Caco-2 (cell line): ENCODE measurements around the gene FCHSD2. TPM values are rescaled to one million over a fixed set of nuclear protein-coding genes. Genes with fewer than 3 reads are reported as not detected.

ENCODE experiments used
- BruUV-seq: library from RNA; stranded (reverse); fragments of 400-500 nt; replicated peaks from 2 replicates; lab custom pipeline; 2021; lab: Mats Ljungman, UMichigan
- CTCF ChIA-PET: fragments of 300-600 bp; sonication (Branson Sonifier 250); formaldehyde crosslinking; loops from one replicate; lab custom pipeline; 2022; ENCODE audit warnings: antibody characterized with exemption; lab: Charles Lee
- POLR2A ChIA-PET: fragments of 300-600 bp; sonication (Branson Sonifier 250); formaldehyde crosslinking; loops from one replicate; lab custom pipeline; 2022; ENCODE audit warnings: antibody characterized with exemption; lab: Charles Lee
- DNase-seq, 2 experiments: peaks; one replicate each; pipeline versions ENCODE4 v3.0.0 to v3.0.0-alpha.2; 2020 to 2022
- H3K27me3 ChIP-seq: replicated peaks from 2 replicates; pipeline ENCODE4 v1.6.0; 2011; ENCODE audit warnings: low read length; ENCODE audit not compliant: control insufficient read depth, insufficient read depth
- H3K36me3 ChIP-seq: 2 replicates; pipeline ENCODE4 v1.5.1; 2011; ENCODE audit warnings: low read length; ENCODE audit not compliant: control insufficient read depth, insufficient read depth
- H3K4me1 ChIP-seq: fragments of 250-450 bp; sonication (Bioruptor Pico); 2 replicates; pipeline ENCODE4 v1.5.1; 2020; ENCODE audit warnings: mild to moderate bottlenecking
- H3K4me3 ChIP-seq: 2 replicates; pipeline ENCODE4 v1.5.1; 2011; ENCODE audit warnings: low read depth, mild to moderate bottlenecking, control low read depth, low read length
- H3K9me3 ChIP-seq: fragments of 250-450 bp; sonication (Bioruptor Pico); 2 replicates; pipeline ENCODE4 v1.5.1; 2020; ENCODE audit warnings: mild to moderate bottlenecking, moderate library complexity
- H3K27ac Mint-ChIP-seq: one replicate; pipeline ENCODE4 v1.8.0; 2022; ENCODE audit warnings: mixed read lengths; ENCODE audit not compliant: unreplicated experiment
- H3K27me3 Mint-ChIP-seq: one replicate; pipeline ENCODE4 v1.8.0; 2022; ENCODE audit warnings: mixed read lengths; ENCODE audit not compliant: insufficient read depth, unreplicated experiment
- H3K36me3 Mint-ChIP-seq: one replicate; pipeline ENCODE4 v1.8.0; 2022; ENCODE audit warnings: mild to moderate bottlenecking, mixed read lengths; ENCODE audit not compliant: insufficient read depth, unreplicated experiment
- H3K4me1 Mint-ChIP-seq: one replicate; pipeline ENCODE4 v1.8.0; 2022; ENCODE audit warnings: low read depth, mixed read lengths; ENCODE audit not compliant: unreplicated experiment
- H3K4me3 Mint-ChIP-seq: one replicate; pipeline ENCODE4 v1.8.0; 2022; ENCODE audit warnings: mild to moderate bottlenecking, moderate library complexity, mixed read lengths; ENCODE audit not compliant: unreplicated experiment
- H3K9me3 Mint-ChIP-seq: one replicate; pipeline ENCODE4 v1.8.0; 2022; ENCODE audit warnings: mixed read lengths; ENCODE audit not compliant: unreplicated experiment
- CTCF ChIP-seq, 2 experiments: fragments of 200-600 bp in 1 of 2; IDR thresholded peaks; 1 replicate in 1 of 2; 2 replicates in 1 of 2; pipeline versions ENCODE4 v1.5.1 to v1.8.0; 2011 to 2022; ENCODE audit warnings: antibody characterized with exemption in 1 of 2, control low read depth in 1 of 2, inconsistent platforms in 1 of 2, low read depth in 1 of 2, low read length in 1 of 2, mild to moderate bottlenecking in 1 of 2, moderate library complexity in 1 of 2; ENCODE audit not compliant: insufficient read depth in 1 of 2, severe bottlenecking in 1 of 2, unreplicated experiment in 1 of 2
- intact Hi-C: fragments of 100-400 bp; cut with micrococcal nuclease; formaldehyde crosslinking; loops from one replicate; pipeline ENCODE4 v1.10.0; 2022; ENCODE audit not compliant: unreplicated experiment
- total RNA-seq: library from RNA; stranded (reverse); gene quantifications from 2 replicates; pipeline ENCODE4 v1.2.3, GENCODE V29; 2022

FCHSD2 gene
- total RNA-seq, 1 experiment from 2014 or later = 32.7 TPM

- no peaks in the 10 kb centered on the region for H3K9me3 Mint-ChIP-seq
Measured at GRCh38 chr11:72955466-72955865, 186.7 kb downstream of the FCHSD2 start.

GRCh38 chr11:72954860-72955259 is 187.3 kb downstream of the FCHSD2 start:
- CTCF ChIA-PET = interaction anchor here (1.0 kb wide), 1 partner anchor 188 kb away, joined by 3 read pairs; no protein-coding TSS in a partner anchor
- POLR2A ChIA-PET = no interaction called here
- H3K27ac Mint-ChIP-seq = no peak overlapping the region
- no peaks in the 10 kb centered on the region for H3K4me1 ChIP-seq
- H3K36me3 ChIP-seq = no peaks in the 10 kb centered on the region
- H3K4me3 Mint-ChIP-seq = no peak overlapping the region
- intact Hi-C loops = no loop called here
- no peaks in the 10 kb centered on the region for H3K27me3 ChIP-seq
- BruUV-seq = no TSS peak
- no peak overlapping the region for H3K4me3 ChIP-seq
- no peaks in the 10 kb centered on the region for H3K9me3 Mint-ChIP-seq
- DNase-seq = no peak
- no peaks in the 10 kb centered on the region for H3K27me3 Mint-ChIP-seq
- H3K9me3 ChIP-seq = no peaks in the 10 kb centered on the region
- TF ChIP-seq CTCF (IDR thresholded peaks at IDR 0.05; ENCODE audit: insufficient read depth in 1 of 2, low read depth in 1 of 2, low read length in 1 of 2, severe bottlenecking in 1 of 2, unreplicated experiment in 1 of 2) = no peak
- H3K4me1 Mint-ChIP-seq = no peaks in the 10 kb centered on the region
- no peaks in the 10 kb centered on the region for H3K36me3 Mint-ChIP-seq

More at GRCh38 chr11:72955466-72955865, 186.7 kb downstream of the FCHSD2 start:
- Histone ChIP-seq H3K36me3 (no peaks in the 10 kb centered on the region), H3K4me3 (no peak overlapping the region), H3K9me3 (no peaks in the 10 kb centered on the region), H3K4me1 (no peaks in the 10 kb centered on the region), H3K27me3 (no peaks in the 10 kb centered on the region)
- Mint-ChIP-seq H3K27ac (no peak overlapping the region), H3K36me3 (no peaks in the 10 kb centered on the region), H3K4me1 (no peaks in the 10 kb centered on the region), H3K27me3 (no peaks in the 10 kb centered on the region), H3K4me3 (no peak overlapping the region)
- ChIA-PET POLR2A (no interaction called here), CTCF (interaction anchor here (1.0 kb wide), 1 partner anchor 187 kb away, joined by 3 read pairs; no protein-coding TSS in a partner anchor)
- no peak for TF ChIP-seq CTCF (IDR thresholded peaks at IDR 0.05; ENCODE audit: insufficient read depth in 1 of 2, low read depth in 1 of 2, low read length in 1 of 2, severe bottlenecking in 1 of 2, unreplicated experiment in 1 of 2)
- no TSS peak for BruUV-seq
- DNase-seq = no peak
- intact Hi-C loops = no loop called here

- H3K9me3 ChIP-seq = no peaks in the 10 kb centered on the region
- no peaks in the 10 kb centered on the region for H3K36me3 Mint-ChIP-seq
- CTCF ChIA-PET = no interaction called here
- no peaks in the 10 kb centered on the region for H3K36me3 ChIP-seq
- H3K4me3 Mint-ChIP-seq = no peak overlapping the region
- no peaks in the 10 kb centered on the region for H3K4me1 ChIP-seq
- no peaks in the 10 kb centered on the region for H3K9me3 Mint-ChIP-seq
- POLR2A ChIA-PET = no interaction called here
- no peak overlapping the region for H3K4me3 ChIP-seq
- H3K27me3 Mint-ChIP-seq = no peaks in the 10 kb centered on the region
- no peak for TF ChIP-seq CTCF (IDR thresholded peaks at IDR 0.05; ENCODE audit: insufficient read depth in 1 of 2, low read depth in 1 of 2, low read length in 1 of 2, severe bottlenecking in 1 of 2, unreplicated experiment in 1 of 2)
- no peaks in the 10 kb centered on the region for H3K4me1 Mint-ChIP-seq
- H3K27ac Mint-ChIP-seq = no peak overlapping the region
- DNase-seq = no peak
- no peaks in the 10 kb centered on the region for H3K27me3 ChIP-seq
- no TSS peak for BruUV-seq
- intact Hi-C loops = no loop called here
Measured at GRCh38 chr11:72953637-72954036, 188.5 kb downstream of the FCHSD2 start.
